HG03354 (cell line): ENCODE results near the gene SPCS2.
A peak's percentile ranks its signal among the peaks of the same experiment; 100 is the strongest.

Experiments used
- ATAC-seq: cut with Tn5 transposase; IDR thresholded peaks from one replicate; pipeline ENCODE4 v1.9.1; 2021; ENCODE audit warnings: mild to moderate bottlenecking; ENCODE audit not compliant: unreplicated experiment, poor library complexity, severe bottlenecking

SPCS2 gene

DNA sequence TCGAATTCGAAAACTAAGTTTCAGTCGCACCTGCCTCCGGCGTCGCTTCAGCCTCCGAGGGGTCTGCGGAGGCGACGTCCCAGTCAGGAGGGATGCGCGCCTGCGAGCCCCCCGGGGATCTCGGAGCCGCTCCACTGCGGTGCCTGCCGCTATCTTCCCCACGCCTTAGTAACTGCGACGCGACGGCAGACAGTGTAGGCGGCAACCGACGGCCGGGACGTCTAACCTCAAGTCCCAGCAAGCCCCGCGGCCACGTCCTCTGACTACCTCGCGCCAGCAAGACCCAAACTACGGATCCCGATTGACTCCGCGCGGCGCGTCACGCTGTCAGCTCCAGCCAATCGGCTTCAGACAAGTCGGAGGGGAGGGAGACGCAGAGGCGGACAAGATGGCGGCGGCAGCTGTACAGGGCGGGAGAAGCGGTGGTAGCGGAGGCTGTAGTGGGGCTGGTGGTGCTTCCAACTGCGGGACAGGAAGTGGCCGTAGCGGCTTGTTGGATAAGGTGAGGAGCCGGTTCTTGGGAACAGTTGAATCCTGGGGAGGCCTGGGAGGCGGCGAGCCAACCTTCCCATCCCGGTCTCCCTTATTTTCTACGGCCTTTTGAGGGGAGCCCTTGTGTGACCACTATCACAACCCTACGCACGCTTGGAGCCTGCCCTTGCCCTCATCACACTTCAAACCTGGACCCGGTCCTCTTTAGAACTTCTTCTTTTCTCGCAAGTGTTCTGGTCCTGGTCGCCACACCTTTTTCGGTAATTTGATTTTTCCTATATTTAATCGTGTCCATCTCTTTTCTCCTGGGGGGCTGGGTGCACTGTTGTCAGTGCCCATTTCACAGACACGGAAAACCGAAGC, at the start of gene SPCS2, which contains the start of gene XRRA1:
SPCS2 (plus strand) TSS at position 369 of the 855 bp plus-strand sequence; CDS start at position 389, 20 bp downstream.
XRRA1 (minus strand) TSS at position 194 of the 855 bp plus-strand sequence. CDS start 8,213 bp downstream, outside the sequence.
- ATAC-seq: peak; percentile 93

GRCh38 chr11:74902342-74902741, 46.7 kb upstream of the SPCS2 start:
- no peak for ATAC-seq

DNA sequence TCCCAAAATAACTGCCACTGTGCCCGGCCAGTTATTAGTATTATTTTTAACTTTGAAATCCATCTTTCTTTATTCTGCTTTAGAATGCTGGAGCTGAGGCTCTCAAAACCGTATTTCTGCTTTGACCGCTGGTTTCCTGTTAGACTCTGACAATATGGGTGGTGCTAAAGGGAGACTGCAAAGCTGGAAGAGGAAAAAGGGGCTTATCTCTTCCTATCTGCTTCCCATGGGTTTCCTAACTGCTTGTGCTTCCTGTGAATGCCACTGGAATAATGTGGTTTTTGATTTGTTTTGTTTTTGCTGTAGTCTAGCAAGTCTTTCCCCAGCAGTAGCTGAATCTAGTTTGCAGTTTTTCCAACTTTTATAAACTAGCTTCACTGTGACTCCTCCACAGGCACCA, 43.7 kb upstream of the SPCS2 start:
- ATAC-seq: no peak

GRCh38 chr11:74909385-74909784, 39.7 kb upstream of the SPCS2 start:
- ATAC-seq: no peak

DNA sequence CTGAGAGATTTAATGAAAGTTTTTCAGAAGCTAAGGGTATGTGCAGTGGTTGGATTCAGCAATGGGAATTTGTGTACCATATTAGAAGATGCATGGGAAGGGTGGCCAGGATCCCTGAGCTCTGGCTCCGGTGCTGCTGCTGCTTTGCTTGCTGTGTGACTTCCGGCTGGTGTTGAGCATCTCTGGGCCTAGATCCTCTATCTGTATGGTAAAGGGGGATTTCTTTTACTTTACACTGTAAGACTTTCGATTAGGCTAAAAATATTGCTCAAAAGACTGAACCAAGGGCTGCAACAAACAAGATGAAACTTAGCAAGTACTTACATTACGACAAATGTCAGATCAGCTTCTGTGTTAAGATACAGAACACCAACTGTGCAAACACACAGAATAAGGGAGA, 39.3 kb upstream of the SPCS2 start:
- no peak for ATAC-seq

- ATAC-seq: no peak
Measured at GRCh38 chr11:74923125-74923524, 25.9 kb upstream of the SPCS2 start.

GRCh38 chr11:74925281-74925680, 23.8 kb upstream of the SPCS2 start:
- no peak for ATAC-seq

GRCh38 chr11:74926304-74927030, 22.6 kb upstream of the SPCS2 start:
- no peak for ATAC-seq

- no peak for ATAC-seq
Measured at GRCh38 chr11:74927496-74927895, 21.6 kb upstream of the SPCS2 start.

DNA sequence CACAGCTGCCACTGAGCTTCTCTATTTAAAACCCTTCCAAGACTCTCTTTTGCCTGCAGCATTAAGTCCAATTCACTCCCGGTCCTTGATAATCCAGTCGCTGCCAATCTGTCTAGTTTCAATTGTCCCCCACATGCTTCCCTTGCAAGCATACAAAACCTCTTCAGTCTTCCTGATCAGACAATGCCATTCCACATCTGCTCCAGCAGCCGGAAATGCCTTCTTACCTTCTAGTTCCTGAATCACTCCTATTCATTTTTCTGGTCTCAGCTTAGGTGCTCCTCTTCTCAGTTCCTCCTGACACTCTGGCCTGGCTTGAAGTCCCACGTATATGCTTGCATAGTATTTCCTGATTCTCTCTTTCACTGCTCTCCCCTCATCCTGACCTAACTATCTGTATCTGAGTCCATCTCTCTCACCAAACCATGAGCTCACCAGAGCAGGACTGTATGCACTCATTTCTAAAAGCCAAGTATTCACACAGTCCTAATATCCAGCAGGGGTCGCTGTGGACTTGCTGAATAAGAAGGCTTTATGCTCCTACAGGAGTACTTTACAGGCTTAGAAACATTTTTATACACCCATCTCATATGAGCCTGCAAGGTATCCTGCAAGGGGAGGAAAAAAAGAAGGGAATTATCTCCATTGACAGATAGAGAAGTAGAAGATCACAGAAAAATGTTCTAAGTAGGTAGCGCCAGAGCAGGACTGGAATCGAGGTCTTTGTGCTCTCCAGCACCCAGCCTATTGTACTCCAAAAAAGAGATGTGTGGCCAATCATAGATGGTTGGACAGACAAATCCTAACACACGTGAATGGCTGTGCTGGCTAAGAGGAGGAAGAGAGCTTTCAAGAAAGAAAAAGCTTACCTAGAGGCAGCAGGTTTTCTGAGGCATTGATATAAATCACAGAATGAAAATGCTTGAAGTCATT, 19.4 kb upstream of the SPCS2 start:
- ATAC-seq: peak; percentile 72

DNA sequence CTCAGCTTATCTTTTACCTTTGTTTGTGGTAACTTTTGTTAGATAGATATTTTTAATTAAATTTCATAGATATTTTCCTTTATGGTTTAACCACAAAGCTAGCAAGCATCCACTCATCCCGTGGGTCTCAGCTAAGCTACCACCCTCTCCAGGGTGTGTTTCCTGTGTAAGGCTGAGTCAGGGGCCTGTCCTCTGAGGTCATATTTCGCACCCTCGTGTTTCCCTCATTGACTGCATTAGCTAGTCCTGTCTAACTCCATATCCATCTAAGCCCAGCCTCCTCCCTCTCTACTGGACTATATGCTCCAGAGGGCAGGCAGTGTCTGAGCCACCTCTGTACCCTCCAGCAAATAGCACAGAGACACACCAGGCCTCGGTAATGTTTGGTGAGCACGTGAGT, 16.9 kb upstream of the SPCS2 start:
- no peak for ATAC-seq

GRCh38 chr11:74932797-74933196, 16.3 kb upstream of the SPCS2 start:
- ATAC-seq: no peak

DNA sequence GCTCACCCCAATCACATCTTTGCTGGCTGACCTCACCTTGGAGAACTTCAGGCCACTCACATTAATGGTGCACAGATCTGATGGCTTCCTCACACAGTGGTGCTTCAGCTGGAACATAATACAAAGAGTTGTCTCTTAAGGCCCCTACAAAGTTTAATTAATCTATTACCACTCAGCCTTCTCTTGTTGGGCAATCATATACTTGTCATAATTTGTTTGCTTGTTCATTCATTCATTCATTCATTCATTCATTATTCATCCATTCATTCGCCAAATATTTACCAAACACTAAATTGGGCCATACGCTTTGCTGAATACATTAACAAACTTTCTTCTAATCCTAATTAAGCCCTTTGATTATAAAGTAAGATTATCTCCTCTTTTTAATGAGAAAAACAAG, 15.3 kb upstream of the SPCS2 start:
- no peak for ATAC-seq

DNA sequence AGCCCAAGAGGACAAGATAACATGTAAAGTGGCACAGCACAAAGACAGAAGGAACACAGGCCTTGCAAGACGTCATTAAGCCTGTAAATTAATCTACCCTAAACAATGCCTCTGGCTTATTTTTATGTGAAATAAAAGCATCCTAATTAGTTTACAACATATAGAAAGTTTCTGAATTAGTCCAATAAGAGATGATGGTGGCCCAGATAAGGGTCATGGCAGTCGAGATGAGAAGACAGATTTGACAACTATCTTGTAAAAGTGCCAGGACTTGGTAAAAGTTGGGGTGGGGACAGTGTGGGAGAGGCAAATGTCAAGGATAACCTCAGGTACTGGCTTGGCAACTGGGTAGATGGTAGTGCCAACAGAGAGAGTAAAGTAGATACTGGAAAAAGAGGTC, 13.8 kb upstream of the SPCS2 start:
- no peak for ATAC-seq

GRCh38 chr11:74936087-74936486, 13.0 kb upstream of the SPCS2 start:
- ATAC-seq: no peak

DNA sequence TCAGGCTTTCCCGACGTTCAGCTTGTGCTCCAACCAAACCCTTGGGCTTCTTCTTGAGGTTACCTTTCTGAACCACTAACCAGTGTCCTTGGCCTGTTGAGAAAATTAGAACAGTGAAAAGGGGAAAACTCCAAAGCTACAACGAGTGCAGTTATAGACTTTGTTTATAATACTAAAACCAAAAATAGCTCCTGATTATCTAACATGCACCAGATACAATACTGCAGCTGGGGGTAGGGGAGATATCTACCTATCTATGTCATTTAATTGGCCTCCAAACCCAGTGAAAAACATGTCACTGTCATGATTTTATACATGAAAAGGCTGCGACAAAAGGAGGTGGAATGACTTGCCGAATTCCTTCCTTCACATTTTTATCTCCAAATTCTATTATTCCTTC, 12.1 kb upstream of the SPCS2 start:
- no peak for ATAC-seq

GRCh38 chr11:74937696-74938475, 11.2 kb upstream of the SPCS2 start:
- no peak for ATAC-seq

DNA sequence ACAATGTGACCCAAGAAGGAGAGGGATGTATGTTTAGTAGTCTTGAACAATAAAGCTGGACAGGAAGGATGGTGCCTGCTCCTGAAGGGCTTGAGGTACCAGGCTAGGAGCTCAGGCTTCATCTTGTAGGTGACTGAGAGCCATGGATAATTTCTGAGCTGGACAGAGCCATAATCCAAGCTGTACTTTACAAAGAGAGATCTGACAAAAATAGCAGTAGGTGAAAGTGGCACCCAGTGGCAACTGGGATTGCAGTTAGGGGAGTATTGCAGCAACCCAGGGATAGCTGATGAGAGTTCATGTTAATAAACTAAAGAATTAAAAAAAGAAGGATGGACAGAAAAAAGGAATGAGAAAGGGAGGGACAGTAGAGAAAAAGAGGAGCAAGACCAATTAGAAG, 7.6 kb upstream of the SPCS2 start:
- ATAC-seq: no peak

DNA sequence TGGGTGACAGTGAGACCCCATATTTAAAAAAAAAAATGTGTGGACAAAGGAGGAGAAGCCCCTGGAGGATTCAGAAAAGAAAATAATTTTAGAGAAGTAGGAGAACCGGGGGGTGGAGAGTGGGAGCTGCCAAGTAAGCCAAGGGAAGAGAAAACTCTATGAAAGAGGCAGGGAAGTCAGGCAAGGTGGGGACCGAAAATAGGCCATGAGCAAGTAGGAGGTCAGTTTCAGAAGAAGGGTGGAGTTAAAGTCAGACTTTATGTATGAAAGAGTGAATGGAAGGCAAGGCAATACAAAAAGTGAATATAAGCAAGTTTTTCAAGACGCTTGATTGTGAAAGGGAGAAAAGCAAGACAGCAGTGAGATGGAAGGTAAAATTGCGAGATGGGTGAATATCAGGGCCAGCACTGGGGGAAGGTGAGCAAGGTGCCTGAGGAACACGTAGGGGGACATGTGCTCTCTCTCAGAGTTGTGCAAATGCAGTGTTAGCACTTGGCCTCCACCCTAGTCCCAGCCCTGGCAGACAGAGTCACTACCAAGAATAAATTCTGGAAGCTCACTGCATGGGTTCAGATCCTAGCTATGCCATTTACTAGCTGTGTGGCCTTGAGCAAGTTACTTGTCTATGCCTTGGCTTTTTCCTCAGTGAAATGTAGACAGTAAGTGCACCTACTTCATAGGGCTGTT, 6.8 kb upstream of the SPCS2 start:
- ATAC-seq: no peak
